Endothelial cell (in vitro differentiated cells): ENCODE data around the gene PLAGL2. TPM values are rescaled to one million over a fixed set of nuclear protein-coding genes. Genes with fewer than 3 reads are reported as not detected.

ENCODE experiments used
- DNase-seq: peaks from one replicate; pipeline ENCODE4 v3.0.0; 2021; ENCODE audit warnings: low spot score
- H3K27ac Mint-ChIP-seq: one replicate; pipeline ENCODE4 v1.8.0; 2021; ENCODE audit warnings: mixed read lengths, inconsistent platforms; ENCODE audit not compliant: unreplicated experiment
- H3K27me3 Mint-ChIP-seq: one replicate; pipeline ENCODE4 v1.8.0; 2021; ENCODE audit warnings: mild to moderate bottlenecking, moderate library complexity, mixed read lengths, inconsistent platforms; ENCODE audit not compliant: unreplicated experiment
- H3K36me3 Mint-ChIP-seq: one replicate; pipeline ENCODE4 v1.8.0; 2021; ENCODE audit warnings: mild to moderate bottlenecking, low read depth, mixed read lengths, inconsistent platforms; ENCODE audit not compliant: unreplicated experiment
- H3K4me1 Mint-ChIP-seq: one replicate; pipeline ENCODE4 v1.8.0; 2021; ENCODE audit warnings: mild to moderate bottlenecking, mixed read lengths, inconsistent platforms; ENCODE audit not compliant: unreplicated experiment
- H3K4me3 Mint-ChIP-seq: one replicate; pipeline ENCODE4 v1.8.0; 2021; ENCODE audit warnings: mild to moderate bottlenecking, mixed read lengths, inconsistent platforms; ENCODE audit not compliant: unreplicated experiment
- H3K9me3 Mint-ChIP-seq: one replicate; pipeline ENCODE4 v1.8.0; 2021; ENCODE audit warnings: mixed read lengths, inconsistent platforms; ENCODE audit not compliant: unreplicated experiment
- CTCF ChIP-seq: fragments of 200-600 bp; sonication (generic); IDR thresholded peaks from one replicate; pipeline ENCODE4 v1.5.0; 2021; ENCODE audit warnings: antibody characterized with exemption; ENCODE audit not compliant: unreplicated experiment
- total RNA-seq: library from RNA; stranded (reverse); fragmentation: NEBNext Ultra II Directional; extraction: Animal tissue kit (Norgen Biotek cat#: 25700); gene quantifications from one replicate; pipeline ENCODE4 v1.2.1, GENCODE V29; 2021; ENCODE audit not compliant: unreplicated experiment

The PLAGL2 gene
- total RNA-seq, 1 donor from 2014 or later = 23.7 TPM

- peak overlapping the region; percentile 45 for H3K4me3 Mint-ChIP-seq
- H3K27ac Mint-ChIP-seq = peak overlapping the region; percentile 95
- peaks cover 8% of the 10 kb centered on the region for H3K27me3 Mint-ChIP-seq
- TF ChIP-seq CTCF = no peak
- DNase-seq = peak; percentile 22
- H3K36me3 Mint-ChIP-seq = peaks cover 43% of the 10 kb centered on the region
- peaks cover 17% of the 10 kb centered on the region for H3K4me1 Mint-ChIP-seq
- no peaks in the 10 kb centered on the region for H3K9me3 Mint-ChIP-seq
These were observed 24.3 kb upstream of the PLAGL2 start for GRCh38 chr20:32231847-32232246.

GRCh38 chr20:32231245-32231644 is 23.7 kb upstream of the PLAGL2 start:
- peaks cover 8% of the 10 kb centered on the region for H3K27me3 Mint-ChIP-seq
- TF ChIP-seq CTCF = no peak
- H3K27ac Mint-ChIP-seq = peak overlapping the region; percentile 95
- DNase-seq = no peak
- peaks cover 17% of the 10 kb centered on the region for H3K4me1 Mint-ChIP-seq
- H3K9me3 Mint-ChIP-seq = no peaks in the 10 kb centered on the region
- H3K36me3 Mint-ChIP-seq = peaks cover 46% of the 10 kb centered on the region
- peak overlapping the region; percentile 45 for H3K4me3 Mint-ChIP-seq

GRCh38 chr20:32230707-32231106 is 23.2 kb upstream of the PLAGL2 start:
- peak overlapping the region; percentile 9 for H3K4me3 Mint-ChIP-seq
- peak overlapping the region; percentile 79 for H3K27ac Mint-ChIP-seq
- H3K9me3 Mint-ChIP-seq = no peaks in the 10 kb centered on the region

GRCh38 chr20:32229251-32229747 is 21.8 kb upstream of the PLAGL2 start:
- Mint-ChIP-seq H3K27me3 (peaks cover 10% of the 10 kb centered on the region), H3K4me1 (peaks cover 17% of the 10 kb centered on the region), H3K4me3 (no peak overlapping the region), H3K27ac (peak overlapping the region; percentile 6), H3K9me3 (no peaks in the 10 kb centered on the region), H3K36me3 (peaks cover 33% of the 10 kb centered on the region)
- no peak for TF ChIP-seq CTCF
- DNase-seq = no peak

More at GRCh38 chr20:32230707-32231106, 23.2 kb upstream of the PLAGL2 start:
- H3K4me1 Mint-ChIP-seq = peaks cover 17% of the 10 kb centered on the region
- H3K36me3 Mint-ChIP-seq = peaks cover 44% of the 10 kb centered on the region
- no peak for DNase-seq
- H3K27me3 Mint-ChIP-seq = peaks cover 8% of the 10 kb centered on the region
- no peak for TF ChIP-seq CTCF

GRCh38 chr20:32227744-32228688 is 20.5 kb upstream of the PLAGL2 start:
- Mint-ChIP-seq H3K27me3 (peaks cover 10% of the 10 kb centered on the region), H3K4me1 (peaks cover 17% of the 10 kb centered on the region), H3K27ac (no peak overlapping the region), H3K9me3 (no peaks in the 10 kb centered on the region), H3K4me3 (no peak overlapping the region), H3K36me3 (peaks cover 28% of the 10 kb centered on the region)
- TF ChIP-seq CTCF = no peak
- no peak for DNase-seq
